ENCODE measurements around the gene FOXN3. TPM values are rescaled to one million over a fixed set of nuclear protein-coding genes. Genes with fewer than 3 reads are reported as not detected.
A peak's percentile ranks its signal among the peaks of the same experiment; 100 is the strongest.

The FOXN3 gene
- total RNA-seq, 1 experiment from 2014 or later, result 125 TPM

DNA sequence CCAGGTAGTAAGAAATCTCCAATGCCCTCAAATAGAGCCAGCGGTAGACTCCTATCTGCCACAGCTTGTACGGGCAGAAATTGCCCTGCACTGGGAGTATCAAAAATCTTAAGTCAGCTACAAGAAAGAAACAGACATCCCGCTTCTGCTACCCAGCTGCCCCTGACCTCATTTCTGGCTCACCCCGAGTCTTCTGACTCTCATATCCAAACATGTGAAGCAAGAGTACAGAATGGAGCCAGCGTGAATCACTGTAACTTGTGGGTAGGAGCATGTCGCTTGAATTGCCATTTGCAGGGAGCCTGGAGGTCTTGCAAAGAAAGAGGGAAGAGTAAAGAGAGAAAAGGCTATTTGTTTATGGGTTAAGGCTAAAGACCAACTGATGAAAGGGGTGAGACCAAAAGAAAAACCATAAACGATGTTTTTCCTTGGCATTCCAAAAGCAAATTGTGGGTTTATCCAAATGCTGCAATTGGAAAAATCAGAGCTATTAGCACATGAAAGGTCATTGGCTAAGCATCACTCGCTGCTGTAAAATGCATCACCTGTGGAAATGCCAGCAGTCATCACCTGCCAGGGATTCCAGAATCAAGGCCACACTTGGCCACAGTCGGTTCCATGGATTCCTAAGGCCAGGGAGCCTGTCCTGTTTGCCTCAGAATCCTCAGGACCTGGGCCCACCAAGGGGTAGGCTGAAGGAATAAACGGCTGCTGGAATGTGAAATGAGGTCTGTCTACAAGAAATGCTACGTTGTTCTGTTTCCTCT, 86.6 kb downstream of the FOXN3 start:
- no peak for TF ChIP-seq CTCF (conservative IDR thresholded peaks at IDR 0.05)
- no peak for DNase-seq

More for the DNA sequence above, 86.6 kb downstream of the FOXN3 start:
- no peak overlapping the region for H3K18ac ChIP-seq (ENCODE audit: insufficient read length, low read depth, low read length)
- H3K27ac ChIP-seq (ENCODE audit: insufficient read length, low read depth, low read length), result no peak overlapping the region
- no peak overlapping the region for H3K14ac ChIP-seq (ENCODE audit: insufficient read depth, low read length)
- peaks cover 6% of the 10 kb centered on the region for H3K79me1 ChIP-seq (ENCODE audit: insufficient read depth, low read depth, low read length, poor library complexity, severe bottlenecking)
- no peak overlapping the region for H2BK20ac ChIP-seq (ENCODE audit: low read depth, low read length, poor library complexity, severe bottlenecking)
- H2BK12ac ChIP-seq (ENCODE audit: insufficient read length, low read depth, low read length), result no peak overlapping the region
- H3K4me1 ChIP-seq (ENCODE audit: insufficient read depth, low read length), result peaks cover 3% of the 10 kb centered on the region; the same call in 1 of the 2 replicates
- H3K9me3 ChIP-seq (ENCODE audit: control insufficient read depth, low read depth, low read length), result no peaks in the 10 kb centered on the region
- Mint-ChIP-seq H3K27me3 (ENCODE audit: low read depth) (no peaks in the 10 kb centered on the region; the same call in 1 of the 2 replicates), H3K36me3 (ENCODE audit: insufficient read depth in 1 of 3, low read depth in 3 of 3) (peaks cover 24 to 40% (median 29%) of the 10 kb centered on the region in 3 experiments), H3K4me3 (no peak overlapping the region), H3K27ac (peak overlapping the region; percentile 5 to 66 (median 46); a peak in 5 of 7 replicates), H3K4me1 (peaks cover 42 to 44% of the 10 kb centered on the region in 2 experiments), H3K9me3 (no peaks in the 10 kb centered on the region)
- no peak overlapping the region for H2AK5ac ChIP-seq (ENCODE audit: insufficient read length, low read length)
- no peak overlapping the region for H3K9ac ChIP-seq (ENCODE audit: extremely low read depth, insufficient read length, low read length)
- H4K8ac ChIP-seq (replicated peaks; ENCODE audit: insufficient read length, low read depth, low read length), result no peak overlapping the region
- no peak overlapping the region for H3T11ph ChIP-seq (ENCODE audit: low read length)
- H3K23ac ChIP-seq (ENCODE audit: insufficient read length, low read depth, low read length), result no peak overlapping the region
- no CpG with 5 or more reads among the region's 11 CpGs for WGBS (ENCODE audit: extremely low coverage, insufficient read length, low lambda C conversion rate)
- no peak overlapping the region for H3K4me2 ChIP-seq (ENCODE audit: insufficient read depth, insufficient read length, low read length)
- H4K20me1 ChIP-seq (ENCODE audit: control insufficient read depth, insufficient read depth, insufficient read length), result no peaks in the 10 kb centered on the region
- H3K27me3 ChIP-seq (ENCODE audit: insufficient read depth, low read length), result no peaks in the 10 kb centered on the region
- H3K23me2 ChIP-seq (ENCODE audit: insufficient read length, low read depth, low read length, poor library complexity, severe bottlenecking), result no peaks in the 10 kb centered on the region
- H2BK15ac ChIP-seq (ENCODE audit: low read depth, low read length), result no peak overlapping the region
- no peak overlapping the region for H3K4ac ChIP-seq (ENCODE audit: low read depth, low read length)
- no peak overlapping the region for H2BK5ac ChIP-seq (ENCODE audit: insufficient read length, low read length)
- H3K79me2 ChIP-seq (ENCODE audit: insufficient read depth, low read length), result peaks cover 23% of the 10 kb centered on the region; the same call in 1 of the 2 replicates
- H2BK120ac ChIP-seq (ENCODE audit: low read depth, low read length, poor library complexity, severe bottlenecking), result no peak overlapping the region
- no peak overlapping the region for H4K5ac ChIP-seq (ENCODE audit: insufficient read length, low read depth, low read length)
- no peak overlapping the region for H3K56ac ChIP-seq (ENCODE audit: insufficient read length, low read depth, low read length)
- no peak overlapping the region for H4K91ac ChIP-seq (ENCODE audit: insufficient read length, low read depth, low read length)
- no peak overlapping the region for H2AFZ ChIP-seq (ENCODE audit: low read length)
